Vagina (tissue), 2 donors: ENCODE results near the gene PFKFB2. TPM values are rescaled to one million over a fixed set of nuclear protein-coding genes. Genes with fewer than 3 reads are reported as not detected.
A peak's percentile ranks its signal among the peaks of the same experiment; 100 is the strongest.

ENCODE experiments used
- DNase-seq, 2 donors: peaks; one replicate each; pipeline ENCODE4 v3.0.0-alpha.2; 2017; ENCODE audit errors: extremely low spot score in 2 of 2
- H3K27ac ChIP-seq: fragments of 200-600 bp; sonication (generic); one replicate; pipeline ENCODE4 v1.5.1; 2019
- H3K27me3 ChIP-seq: fragments of 200-600 bp; sonication (generic); one replicate; pipeline ENCODE4 v1.5.1; 2019
- H3K36me3 ChIP-seq, 2 donors: fragments of 200-600 bp; sonication (generic); one replicate each; pipeline ENCODE4 v1.5.1; 2017 to 2019
- H3K4me1 ChIP-seq: fragments of 200-600 bp; sonication (generic); one replicate; pipeline ENCODE4 v1.5.1; 2019
- H3K4me3 ChIP-seq, 2 donors: fragments of 200-600 bp; sonication (generic); 1 replicate in 1 of 2; 2 replicates in 1 of 2; pipeline ENCODE4 v1.5.1; 2016 to 2019
- H3K9me3 ChIP-seq: fragments of 200-600 bp; sonication (generic); one replicate; pipeline ENCODE4 v1.5.1; 2019
- CTCF ChIP-seq, 3 experiments: fragments of 450-650 bp in 2 of 3; fragments of 200-600 bp in 1 of 3; sonication (generic) in 1 of 3; IDR thresholded peaks; one replicate each; pipeline ENCODE4 v1.5.1; 2017 to 2019; ENCODE audit warnings: antibody characterized with exemption in 3 of 3, mild to moderate bottlenecking in 2 of 3, moderate library complexity in 2 of 3
- POLR2A ChIP-seq, 2 donors: fragments of 450-650 bp; IDR thresholded peaks; one replicate each; pipeline ENCODE4 v1.6.1; 2017; ENCODE audit warnings: antibody characterized with exemption in 2 of 2, mild to moderate bottlenecking in 2 of 2, moderate library complexity in 2 of 2
- POLR2AphosphoS5 ChIP-seq, 2 donors: sonication (generic); formaldehyde crosslinking; IDR thresholded peaks; one replicate each; pipeline ENCODE4 v1.9.0; 2017; ENCODE audit warnings: antibody characterized with exemption in 2 of 2, mild to moderate bottlenecking in 2 of 2, low read depth in 1 of 2; ENCODE audit not compliant: insufficient read depth in 1 of 2
- intact Hi-C: fragments of 100-400 bp; cut with DNase I; formaldehyde crosslinking; loops from one replicate; pipeline ENCODE4 v1.15.1; 2023
- total RNA-seq: library from RNA; depleted of rRNA; stranded (reverse); fragments of >200 nt; gene quantifications from one replicate; pipeline ENCODE4 v1.2.3, GENCODE V29; 2016

PFKFB2 gene
- total RNA-seq, 1 donor from 2014 or later: 6.9 TPM

- H3K4me3 ChIP-seq: no peak overlapping the region
- no peaks in the 10 kb centered on the region for H3K9me3 ChIP-seq
- H3K27me3 ChIP-seq: no peaks in the 10 kb centered on the region
- H3K27ac ChIP-seq: peak overlapping the region; percentile 61
- TF ChIP-seq POLR2A (IDR thresholded peaks at IDR 0.05) (no peak), CTCF (IDR thresholded peaks at IDR 0.05) (no peak), POLR2AphosphoS5 (IDR thresholded peaks at IDR 0.05; ENCODE audit: insufficient read depth in 1 of 2, low read depth in 1 of 2) (no peak)
- peaks cover 47% of the 10 kb centered on the region for H3K4me1 ChIP-seq
- no peaks in the 10 kb centered on the region for H3K36me3 ChIP-seq
- DNase-seq: no peak
- intact Hi-C loops: no loop called here
These were observed 31.0 kb upstream of the PFKFB2 start for GRCh38 chr1:207021876-207022596.

- intact Hi-C loops: no loop called here
- H3K4me3 ChIP-seq: no peak overlapping the region
These were observed 29.9 kb upstream of the PFKFB2 start for GRCh38 chr1:207022996-207023679.

GRCh38 chr1:207024202-207025145 is 28.6 kb upstream of the PFKFB2 start:
- intact Hi-C loops: no loop called here
- no peaks in the 10 kb centered on the region for H3K27me3 ChIP-seq
- peak overlapping the region; percentile 65 for H3K27ac ChIP-seq
- H3K9me3 ChIP-seq: no peaks in the 10 kb centered on the region
- H3K4me3 ChIP-seq: no peak overlapping the region
- DNase-seq: no peak
- TF ChIP-seq POLR2AphosphoS5 (IDR thresholded peaks at IDR 0.05; ENCODE audit: insufficient read depth in 1 of 2, low read depth in 1 of 2): no peak
- TF ChIP-seq POLR2A (IDR thresholded peaks at IDR 0.05): no peak
- TF ChIP-seq CTCF (IDR thresholded peaks at IDR 0.05): no peak
- no peaks in the 10 kb centered on the region for H3K36me3 ChIP-seq
- peaks cover 48% of the 10 kb centered on the region for H3K4me1 ChIP-seq

More at GRCh38 chr1:207022996-207023679, 29.9 kb upstream of the PFKFB2 start:
- no peak for DNase-seq
- no peak for TF ChIP-seq POLR2A (IDR thresholded peaks at IDR 0.05)
- no peak for TF ChIP-seq CTCF (IDR thresholded peaks at IDR 0.05)
- TF ChIP-seq POLR2AphosphoS5 (IDR thresholded peaks at IDR 0.05; ENCODE audit: insufficient read depth in 1 of 2, low read depth in 1 of 2): no peak
- Histone ChIP-seq H3K9me3 (no peaks in the 10 kb centered on the region), H3K4me1 (peaks cover 48% of the 10 kb centered on the region), H3K36me3 (no peaks in the 10 kb centered on the region), H3K27me3 (no peaks in the 10 kb centered on the region), H3K27ac (peak overlapping the region; percentile 61)

GRCh38 chr1:207025146-207025880 is 27.8 kb upstream of the PFKFB2 start:
- no peaks in the 10 kb centered on the region for H3K27me3 ChIP-seq
- DNase-seq: no peak
- TF ChIP-seq POLR2AphosphoS5 (IDR thresholded peaks at IDR 0.05; ENCODE audit: insufficient read depth in 1 of 2, low read depth in 1 of 2): no peak
- no peak for TF ChIP-seq CTCF (IDR thresholded peaks at IDR 0.05)
- TF ChIP-seq POLR2A (IDR thresholded peaks at IDR 0.05): no peak
- no peaks in the 10 kb centered on the region for H3K9me3 ChIP-seq
- H3K4me3 ChIP-seq: no peak overlapping the region
- H3K4me1 ChIP-seq: peaks cover 48% of the 10 kb centered on the region
- H3K36me3 ChIP-seq: no peaks in the 10 kb centered on the region
- H3K27ac ChIP-seq: peak overlapping the region; percentile 65
- intact Hi-C loops: no loop called here
